ENCODE results near the gene S1PR4.
A peak's percentile ranks its signal among the peaks of the same experiment; 100 is the strongest.

The S1PR4 gene

GRCh38 chr19:3222709-3223108 is 44.1 kb downstream of the S1PR4 start:
- Mint-ChIP-seq H3K36me3 (no peaks in the 10 kb centered on the region), H3K4me1 (peaks cover 1 to 3% of the 10 kb centered on the region in 2 donors), H3K9me3 (no peaks in the 10 kb centered on the region), H3K27ac (no peak overlapping the region), H3K27me3 (peaks cover 24 to 30% of the 10 kb centered on the region in 2 donors), H3K4me3 (no peak overlapping the region)
- DNase-seq (no peak), ATAC-seq (replicated peaks) (no peak)

- Mint-ChIP-seq H3K9me3 (no peaks in the 10 kb centered on the region), H3K4me1 (peaks cover 6 to 7% of the 10 kb centered on the region in 2 donors), H3K27me3 (peaks cover 29 to 37% of the 10 kb centered on the region in 2 donors), H3K27ac (no peak within 1 kb of the TSS), H3K4me3 (peak within 1 kb of the TSS in 1 of 2 donors; percentile 19), H3K36me3 (no peaks in the 10 kb centered on the region)
- DNase-seq (no peak), ATAC-seq (replicated peaks) (peak; percentile 58 to 68)
Measured at GRCh38 chr19:3224346-3225168, 46.0 kb downstream of the S1PR4 start, which contains the start of gene CELF5. Gene CELF5 (plus strand): TSS chr19:3224661. CDS start chr19:3224740, 79 bp downstream.

GRCh38 chr19:3225169-3225485 is 46.6 kb downstream of the S1PR4 start:
- H3K36me3 Mint-ChIP-seq: no peaks in the 10 kb centered on the region

GRCh38 chr19:3225677-3226093 is 47.1 kb downstream of the S1PR4 start:
- Mint-ChIP-seq H3K27me3 (peaks cover 29 to 37% of the 10 kb centered on the region in 2 donors), H3K4me1 (peaks cover 6 to 7% of the 10 kb centered on the region in 2 donors), H3K9me3 (no peaks in the 10 kb centered on the region), H3K36me3 (no peaks in the 10 kb centered on the region), H3K27ac (no peak overlapping the region), H3K4me3 (no peak overlapping the region)
- ATAC-seq (replicated peaks) (no peak), DNase-seq (no peak)

More at GRCh38 chr19:3225169-3225485, 46.6 kb downstream of the S1PR4 start:
- peaks cover 29 to 37% of the 10 kb centered on the region in 2 donors for H3K27me3 Mint-ChIP-seq
- peaks cover 6 to 7% of the 10 kb centered on the region in 2 donors for H3K4me1 Mint-ChIP-seq
- DNase-seq (no peak), ATAC-seq (replicated peaks) (no peak)
- peak overlapping the region in 1 of 2 donors; percentile 19 for H3K4me3 Mint-ChIP-seq
- no peaks in the 10 kb centered on the region for H3K9me3 Mint-ChIP-seq
- H3K27ac Mint-ChIP-seq: no peak overlapping the region

GRCh38 chr19:3227054-3227626 is 48.6 kb downstream of the S1PR4 start:
- Mint-ChIP-seq H3K27me3 (peaks cover 29 to 37% of the 10 kb centered on the region in 2 donors), H3K9me3 (peaks cover 0 to 2% of the 10 kb centered on the region in 2 donors), H3K27ac (no peak overlapping the region), H3K36me3 (no peaks in the 10 kb centered on the region), H3K4me1 (peaks cover 6 to 7% of the 10 kb centered on the region in 2 donors), H3K4me3 (no peak overlapping the region)
- ATAC-seq (replicated peaks) (no peak), DNase-seq (no peak)

- peaks cover 35 to 42% of the 10 kb centered on the region in 2 donors for H3K27me3 Mint-ChIP-seq
Measured at GRCh38 chr19:3229346-3229743, 50.8 kb downstream of the S1PR4 start.

More at GRCh38 chr19:3229346-3229743, 50.8 kb downstream of the S1PR4 start:
- peaks cover 5 to 7% of the 10 kb centered on the region in 2 donors for H3K4me1 Mint-ChIP-seq
- DNase-seq: no peak
- no peak overlapping the region for H3K27ac Mint-ChIP-seq
- H3K9me3 Mint-ChIP-seq: peaks cover 0 to 2% of the 10 kb centered on the region in 2 donors
- H3K36me3 Mint-ChIP-seq: no peaks in the 10 kb centered on the region
- no peak for ATAC-seq (replicated peaks)
- no peak overlapping the region for H3K4me3 Mint-ChIP-seq

Measured in stimulated activated naive B cell treated with anti-CD40 and anti-IgM and Interleukin-4, amounts not matched to agents 10 μg/mL and 1 μg/mL and 100 μg/mL, for 72 hours (primary cell).